BLaER1 (cell line): ENCODE results near the gene PADI3.

Experiments
- H3K27ac ChIP-seq: shearing (Covaris generic); formaldehyde crosslinking; 2 replicates; pipeline ENCODE4 v1.8.1; 2022
- H3K27me3 ChIP-seq: shearing (Covaris generic); formaldehyde crosslinking; 2 replicates; pipeline ENCODE4 v1.8.1; 2022
- H3K36me3 ChIP-seq: shearing (Covaris generic); formaldehyde crosslinking; 2 replicates; pipeline ENCODE4 v1.8.1; 2022
- H3K4me1 ChIP-seq: shearing (Covaris generic); formaldehyde crosslinking; 2 replicates; pipeline ENCODE4 v1.8.1; 2022
- H3K4me2 ChIP-seq: shearing (Covaris generic); formaldehyde crosslinking; 2 replicates; pipeline ENCODE4 v1.8.1; 2022
- H3K4me3 ChIP-seq: shearing (Covaris generic); formaldehyde crosslinking; 2 replicates; pipeline ENCODE4 v1.8.1; 2022
- H3K9ac ChIP-seq: shearing (Covaris generic); formaldehyde crosslinking; 2 replicates; pipeline ENCODE4 v1.8.1; 2022
- H3K9me3 ChIP-seq: shearing (Covaris generic); formaldehyde crosslinking; 2 replicates; pipeline ENCODE4 v1.8.1; 2022
- H4K20me1 ChIP-seq: shearing (Covaris generic); formaldehyde crosslinking; 2 replicates; pipeline ENCODE4 v1.8.1; 2022
- Cebpa-rat ChIP-seq: shearing (Covaris generic); IDR thresholded peaks from 2 replicates; pipeline ENCODE4 v1.8.1; 2022

PADI3 gene

GRCh38 chr1:17251701-17252376 is 2.9 kb downstream of the PADI3 start:
- Histone ChIP-seq H3K27me3 (no peaks in the 10 kb centered on the region), H4K20me1 (no peaks in the 10 kb centered on the region), H3K9me3 (no peaks in the 10 kb centered on the region), H3K36me3 (no peaks in the 10 kb centered on the region), H3K4me1 (no peaks in the 10 kb centered on the region), H3K4me2 (no peak overlapping the region), H3K4me3 (no peak overlapping the region), H3K27ac (no peak overlapping the region), H3K9ac (no peak overlapping the region)
- TF ChIP-seq Cebpa-rat = no peak

GRCh38 chr1:17255336-17255735 is 6.4 kb downstream of the PADI3 start:
- H3K9ac ChIP-seq = no peak overlapping the region
- TF ChIP-seq Cebpa-rat = no peak
- no peak overlapping the region for H3K27ac ChIP-seq
- no peaks in the 10 kb centered on the region for H3K9me3 ChIP-seq
- no peak overlapping the region for H3K4me2 ChIP-seq
- no peaks in the 10 kb centered on the region for H4K20me1 ChIP-seq
- H3K4me1 ChIP-seq = no peaks in the 10 kb centered on the region
- no peaks in the 10 kb centered on the region for H3K27me3 ChIP-seq
- H3K4me3 ChIP-seq = no peak overlapping the region
- H3K36me3 ChIP-seq = no peaks in the 10 kb centered on the region

- H3K36me3 ChIP-seq = no peaks in the 10 kb centered on the region
- H4K20me1 ChIP-seq = no peaks in the 10 kb centered on the region
- no peaks in the 10 kb centered on the region for H3K4me1 ChIP-seq
- H3K27me3 ChIP-seq = no peaks in the 10 kb centered on the region
- H3K4me2 ChIP-seq = no peak overlapping the region
- no peak for TF ChIP-seq Cebpa-rat
- no peaks in the 10 kb centered on the region for H3K9me3 ChIP-seq
- no peak overlapping the region for H3K9ac ChIP-seq
- no peak overlapping the region for H3K27ac ChIP-seq
- H3K4me3 ChIP-seq = no peak overlapping the region
These were observed 9.3 kb downstream of the PADI3 start for GRCh38 chr1:17258116-17258757.

- no peak for TF ChIP-seq Cebpa-rat
- Histone ChIP-seq H3K27ac (no peak overlapping the region), H3K4me1 (no peaks in the 10 kb centered on the region), H3K27me3 (no peaks in the 10 kb centered on the region), H3K4me3 (no peak overlapping the region), H4K20me1 (no peaks in the 10 kb centered on the region), H3K9ac (no peak overlapping the region), H3K9me3 (no peaks in the 10 kb centered on the region), H3K36me3 (no peaks in the 10 kb centered on the region), H3K4me2 (no peak overlapping the region)
These were observed 9.8 kb downstream of the PADI3 start for GRCh38 chr1:17258758-17259130.

GRCh38 chr1:17259233-17259873 is 10.5 kb downstream of the PADI3 start:
- Histone ChIP-seq H3K27ac (no peak overlapping the region), H3K4me2 (no peak overlapping the region), H3K36me3 (no peaks in the 10 kb centered on the region), H3K9ac (no peak overlapping the region), H3K4me1 (no peaks in the 10 kb centered on the region), H3K4me3 (no peak overlapping the region), H3K27me3 (no peaks in the 10 kb centered on the region), H4K20me1 (no peaks in the 10 kb centered on the region), H3K9me3 (no peaks in the 10 kb centered on the region)
- TF ChIP-seq Cebpa-rat = no peak

- Histone ChIP-seq H3K4me3 (no peak overlapping the region), H3K36me3 (no peaks in the 10 kb centered on the region), H3K9me3 (no peaks in the 10 kb centered on the region), H4K20me1 (no peaks in the 10 kb centered on the region), H3K4me1 (no peaks in the 10 kb centered on the region), H3K9ac (no peak overlapping the region), H3K4me2 (no peak overlapping the region), H3K27me3 (no peaks in the 10 kb centered on the region), H3K27ac (no peak overlapping the region)
- no peak for TF ChIP-seq Cebpa-rat
These were observed 11.4 kb downstream of the PADI3 start for GRCh38 chr1:17260264-17260663.

- TF ChIP-seq Cebpa-rat = no peak
- no peaks in the 10 kb centered on the region for H3K9me3 ChIP-seq
- H3K27ac ChIP-seq = no peak overlapping the region
- no peak overlapping the region for H3K4me2 ChIP-seq
- no peaks in the 10 kb centered on the region for H4K20me1 ChIP-seq
- H3K4me3 ChIP-seq = no peak overlapping the region
- no peaks in the 10 kb centered on the region for H3K4me1 ChIP-seq
- H3K27me3 ChIP-seq = no peaks in the 10 kb centered on the region
- H3K9ac ChIP-seq = no peak overlapping the region
- no peaks in the 10 kb centered on the region for H3K36me3 ChIP-seq
These were observed 11.8 kb downstream of the PADI3 start for GRCh38 chr1:17260738-17261137.

- H3K4me1 ChIP-seq = no peaks in the 10 kb centered on the region
- no peak for TF ChIP-seq Cebpa-rat
- no peak overlapping the region for H3K27ac ChIP-seq
- H3K27me3 ChIP-seq = no peaks in the 10 kb centered on the region
- no peaks in the 10 kb centered on the region for H4K20me1 ChIP-seq
- H3K36me3 ChIP-seq = no peaks in the 10 kb centered on the region
- H3K9me3 ChIP-seq = no peaks in the 10 kb centered on the region
- no peak overlapping the region for H3K9ac ChIP-seq
- no peak overlapping the region for H3K4me2 ChIP-seq
- H3K4me3 ChIP-seq = no peak overlapping the region
These were observed 15.0 kb downstream of the PADI3 start for GRCh38 chr1:17263936-17264335.

GRCh38 chr1:17264470-17264869 is 15.6 kb downstream of the PADI3 start:
- H3K9me3 ChIP-seq = no peaks in the 10 kb centered on the region
- no peaks in the 10 kb centered on the region for H4K20me1 ChIP-seq
- TF ChIP-seq Cebpa-rat = no peak
- no peaks in the 10 kb centered on the region for H3K4me1 ChIP-seq
- H3K4me2 ChIP-seq = no peak overlapping the region
- H3K36me3 ChIP-seq = no peaks in the 10 kb centered on the region
- no peak overlapping the region for H3K9ac ChIP-seq
- no peaks in the 10 kb centered on the region for H3K27me3 ChIP-seq
- no peak overlapping the region for H3K4me3 ChIP-seq
- no peak overlapping the region for H3K27ac ChIP-seq

- Histone ChIP-seq H3K4me3 (no peak overlapping the region), H3K4me2 (no peak overlapping the region), H3K4me1 (no peaks in the 10 kb centered on the region), H4K20me1 (no peaks in the 10 kb centered on the region), H3K9me3 (no peaks in the 10 kb centered on the region), H3K27me3 (no peaks in the 10 kb centered on the region), H3K9ac (no peak overlapping the region), H3K36me3 (no peaks in the 10 kb centered on the region), H3K27ac (no peak overlapping the region)
- TF ChIP-seq Cebpa-rat = no peak
These were observed 16.3 kb downstream of the PADI3 start for GRCh38 chr1:17265162-17265561.
